IMR-90 (cell line): ENCODE measurements around the gene FAM184A. TPM values are rescaled to one million over a fixed set of nuclear protein-coding genes. Genes with fewer than 3 reads are reported as not detected.

Experiments
- ATAC-seq: fragments of 200-7000 bp; cut with Tn5 transposase; 2 replicates; pipeline ENCODE4 v1.9.1; 2020; ENCODE audit warnings: low read depth, mild to moderate bottlenecking, moderate library complexity
- BruUV-seq: library from RNA; stranded (reverse); fragments of 400-500 nt; replicated peaks from 2 replicates; lab custom pipeline; 2021; lab: Mats Ljungman, UMichigan
- CTCF ChIA-PET: fragments of 300-600 bp; formaldehyde crosslinking; extraction: SDS; loops from one replicate; lab custom pipeline; 2021; ENCODE audit warnings: antibody characterized with exemption; lab: Yijun Ruan, JAX
- POLR2A ChIA-PET: fragments of 300-600 bp; sonication (Branson Sonifier 250); formaldehyde crosslinking; loops from one replicate; lab custom pipeline; 2022; ENCODE audit warnings: antibody characterized with exemption; ENCODE audit not compliant: unreplicated experiment; lab: Charles Lee
- DNase-seq: peaks from one replicate; pipeline ENCODE4 v3.0.0; 2013
- H2AFZ ChIP-seq: replicated peaks from 2 replicates; pipeline ENCODE3; 2013; ENCODE audit warnings: low read length, mild to moderate bottlenecking; ENCODE audit not compliant: poor library complexity
- H2AK5ac ChIP-seq: 2 replicates; pipeline ENCODE4 v1.6.1; 2013; ENCODE audit warnings: low read depth, low read length, inconsistent platforms
- H2AK9ac ChIP-seq: replicated peaks from 2 replicates; pipeline ENCODE3; 2013; ENCODE audit warnings: mild to moderate bottlenecking, low read depth, low read length, moderate library complexity; ENCODE audit not compliant: poor library complexity
- H2BK120ac ChIP-seq: 2 replicates; pipeline ENCODE4 v1.6.1; 2013; ENCODE audit warnings: low read depth, low read length, inconsistent platforms
- H2BK15ac ChIP-seq: 3 replicates; pipeline ENCODE4 v1.6.1; 2013; ENCODE audit warnings: low read depth, low read length, inconsistent platforms
- H2BK20ac ChIP-seq: 2 replicates; pipeline ENCODE4 v1.6.1; 2013; ENCODE audit warnings: low read depth, mild to moderate bottlenecking, inconsistent platforms, low read length, moderate library complexity
- H2BK5ac ChIP-seq: 2 replicates; pipeline ENCODE4 v1.6.1; 2013; ENCODE audit warnings: mild to moderate bottlenecking, low read depth, low read length, inconsistent platforms; ENCODE audit not compliant: poor library complexity, severe bottlenecking
- H3K14ac ChIP-seq: replicated peaks from 2 replicates; pipeline ENCODE4 v1.6.1; 2013; ENCODE audit warnings: low read depth, low read length, inconsistent platforms
- H3K18ac ChIP-seq: 2 replicates; pipeline ENCODE4 v1.6.1; 2013; ENCODE audit warnings: low read depth, low read length, control low read depth
- H3K23ac ChIP-seq: 2 replicates; pipeline ENCODE4 v1.6.1; 2013; ENCODE audit warnings: low read depth, low read length, inconsistent platforms
- H3K27ac ChIP-seq: 2 replicates; pipeline ENCODE4 v1.5.1; 2013; ENCODE audit warnings: mild to moderate bottlenecking, control low read depth, low read length; ENCODE audit not compliant: insufficient read depth
- H3K27me3 ChIP-seq: 2 replicates; pipeline ENCODE4 v1.6.1; 2013; ENCODE audit warnings: low read length; ENCODE audit not compliant: control insufficient read depth, insufficient read depth
- H3K36me3 ChIP-seq: 2 replicates; pipeline ENCODE4 v1.6.1; 2013; ENCODE audit warnings: low read length, mixed read lengths; ENCODE audit not compliant: control insufficient read depth, insufficient read depth
- H3K4ac ChIP-seq: 2 replicates; pipeline ENCODE4 v1.6.1; 2013; ENCODE audit warnings: low read depth, low read length, inconsistent platforms
- H3K4me1 ChIP-seq: 2 replicates; pipeline ENCODE4 v1.6.1; 2013; ENCODE audit warnings: low read length, mixed read lengths; ENCODE audit not compliant: control insufficient read depth, insufficient read depth
- H3K4me2 ChIP-seq: 2 replicates; pipeline ENCODE4 v1.6.1; 2013; ENCODE audit warnings: low read depth, mild to moderate bottlenecking, control low read depth, low read length, moderate library complexity
- H3K4me3 ChIP-seq: 2 replicates; pipeline ENCODE4 v1.5.1; 2013; ENCODE audit warnings: low read depth, mild to moderate bottlenecking, control low read depth, low read length, moderate library complexity; ENCODE audit not compliant: insufficient read depth
- H3K56ac ChIP-seq: 2 replicates; pipeline ENCODE4 v1.6.1; 2013; ENCODE audit warnings: low read length, inconsistent platforms; ENCODE audit not compliant: insufficient read depth; ENCODE audit errors: extremely low read depth
- H3K79me1 ChIP-seq, 2 experiments: 2 replicates each; pipeline ENCODE4 v1.6.1; 2013; ENCODE audit warnings: low read length in 2 of 2, inconsistent platforms in 1 of 2, low read depth in 1 of 2
- H3K9ac ChIP-seq: 2 replicates; pipeline ENCODE4 v1.6.1; 2013; ENCODE audit warnings: low read depth, low read length, control low read depth
- H3K9me1 ChIP-seq: 2 replicates; pipeline ENCODE4 v1.6.1; 2013; ENCODE audit warnings: low read length, inconsistent platforms; ENCODE audit not compliant: insufficient read depth
- H3K9me3 ChIP-seq: 2 replicates; pipeline ENCODE4 v1.6.1; 2013; ENCODE audit warnings: low read length; ENCODE audit not compliant: control insufficient read depth, insufficient read depth
- H4K20me1 ChIP-seq: 2 replicates; pipeline ENCODE4 v1.6.1; 2013; ENCODE audit warnings: low read length, inconsistent platforms; ENCODE audit not compliant: insufficient read depth
- H4K5ac ChIP-seq: 2 replicates; pipeline ENCODE4 v1.6.1; 2013; ENCODE audit warnings: mild to moderate bottlenecking, low read depth, low read length, control low read depth
- H4K8ac ChIP-seq, 2 experiments: 2 replicates each; pipeline ENCODE4 v1.6.1; 2013; ENCODE audit warnings: low read depth in 2 of 2, low read length in 2 of 2, control low read depth in 1 of 2, inconsistent platforms in 1 of 2
- H4K91ac ChIP-seq: 2 replicates; pipeline ENCODE4 v1.6.1; 2013; ENCODE audit warnings: low read depth, low read length, inconsistent platforms; ENCODE audit not compliant: insufficient read depth
- BHLHE40 ChIP-seq: fragments of 150-350 bp; IDR thresholded peaks from 2 replicates; pipeline ENCODE4 v1.6.1; 2016; ENCODE audit warnings: mild to moderate bottlenecking, low read depth, low read length
- MXI1 ChIP-seq: IDR thresholded peaks from 2 replicates; pipeline ENCODE4 v1.6.1; 2012; ENCODE audit warnings: low read depth, mild to moderate bottlenecking, low read length, moderate library complexity, borderline replicate concordance
- RCOR1 ChIP-seq: IDR thresholded peaks from 2 replicates; pipeline ENCODE4 v1.6.1; 2012; ENCODE audit warnings: mild to moderate bottlenecking, low read length, improper control_type of control experiment; ENCODE audit not compliant: insufficient replicate concordance
- RFX5 ChIP-seq: IDR thresholded peaks from 2 replicates; pipeline ENCODE4 v1.8.0; 2012; ENCODE audit warnings: low read depth, mild to moderate bottlenecking, low read length, moderate library complexity
- WGBS, 2 experiments: methylation state at CpG; one replicate each; pipeline versions ENCODE4 v1.1.5 to v1.1.7; 2013; ENCODE audit warnings: missing lambda C conversion rate in 2 of 2; ENCODE audit not compliant: insufficient read length in 1 of 2; ENCODE audit errors: extremely low coverage in 2 of 2; 5-methylcytosine and 5-hydroxymethylcytosine counted together
- dilution Hi-C: fragments of 300-500 bp; cut with HindIII; formaldehyde crosslinking; loops from one replicate; pipeline ENCODE4 v1.14.3; 2018; ENCODE audit warnings: low sequenced_read_pairs; ENCODE audit not compliant: unreplicated experiment
- in situ Hi-C: fragments of 300-500 bp; cut with MboI; formaldehyde crosslinking; loops from 3 replicates; pipeline ENCODE4 v1.14.3; 2019; ENCODE audit warnings: low sequenced_read_pairs, inconsistent platforms, mixed read lengths
- intact Hi-C: fragments of 100-400 bp; cut with micrococcal nuclease; formaldehyde crosslinking; loops from 2 replicates; pipeline ENCODE4 v1.10.0; 2022
- polyA plus RNA-seq, 3 experiments: library from polyadenylated mRNA; depleted of rRNA; stranded (reverse); fragments of >200 nt; gene quantifications; 2 replicates each; pipeline ENCODE4 v1.2.3, GENCODE V29; 2012; ENCODE audit warnings: low replicate concordance in 1 of 3
- total RNA-seq: library from RNA; depleted of rRNA; stranded (reverse); fragments of >200 nt; gene quantifications from 2 replicates; pipeline ENCODE4 v1.2.3, GENCODE V29; 2012
- TF ChIP-seq, protein P1 (sequence below): fragments of 150-350 bp; IDR thresholded peaks from 2 replicates; pipeline ENCODE4 v1.6.1; 2017; ENCODE audit warnings: mild to moderate bottlenecking, antibody characterized with exemption, low read length, low read depth
- TF ChIP-seq, protein P2 (sequence below): conservative IDR thresholded peaks from 2 replicates; pipeline ENCODE4 v1.5.1; 2012; ENCODE audit warnings: mild to moderate bottlenecking, low read depth, low read length, improper control_type of control experiment
- TF ChIP-seq, protein P3 (sequence below): fragments of 150-350 bp; IDR thresholded peaks from 2 replicates; pipeline ENCODE4 v1.6.1; 2016; ENCODE audit warnings: low read depth, mild to moderate bottlenecking, low read length, moderate library complexity, borderline replicate concordance

Gene FAM184A
- total and polyA plus RNA-seq, 2 of the 4 experiments (the other 2 are of a cell fraction): 0.03 TPM; not detected in 1

DNA sequence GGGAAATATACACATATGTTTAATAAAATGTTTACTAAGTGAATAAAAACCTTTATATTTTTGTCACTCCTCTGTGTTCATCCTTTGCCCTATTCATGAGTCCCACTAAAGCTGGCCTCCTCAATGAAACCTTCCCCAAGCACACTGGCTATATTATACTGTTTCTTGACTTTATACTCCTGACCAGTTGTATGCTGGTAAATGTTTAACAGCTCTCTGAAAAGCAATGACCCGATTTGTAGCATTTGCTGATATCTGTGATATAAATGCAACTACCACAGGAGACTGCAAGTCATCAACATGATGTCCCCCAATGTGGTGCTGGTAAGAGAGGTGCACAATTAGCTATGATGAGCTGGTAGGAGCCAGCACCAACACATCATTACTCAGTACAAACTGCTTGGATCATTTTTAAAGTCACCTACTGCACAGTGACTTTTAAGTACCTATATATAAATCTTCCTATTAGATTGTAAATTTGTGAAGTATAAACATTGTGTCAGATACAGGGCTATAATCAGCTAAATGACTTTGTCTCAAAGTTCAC lies 78.9 kb downstream of the FAM184A start:
- H3K23ac ChIP-seq: no peak overlapping the region
- no peak overlapping the region for H2AFZ ChIP-seq
- H3K4ac ChIP-seq: no peak overlapping the region
- DNase-seq (no peak), ATAC-seq (no peak)
- no peak overlapping the region for H3K4me2 ChIP-seq
- TF ChIP-seq, protein P1, sequence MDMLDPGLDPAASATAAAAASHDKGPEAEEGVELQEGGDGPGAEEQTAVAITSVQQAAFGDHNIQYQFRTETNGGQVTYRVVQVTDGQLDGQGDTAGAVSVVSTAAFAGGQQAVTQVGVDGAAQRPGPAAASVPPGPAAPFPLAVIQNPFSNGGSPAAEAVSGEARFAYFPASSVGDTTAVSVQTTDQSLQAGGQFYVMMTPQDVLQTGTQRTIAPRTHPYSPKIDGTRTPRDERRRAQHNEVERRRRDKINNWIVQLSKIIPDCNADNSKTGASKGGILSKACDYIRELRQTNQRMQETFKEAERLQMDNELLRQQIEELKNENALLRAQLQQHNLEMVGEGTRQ: no peak
- TF ChIP-seq MXI1 (no peak), RFX5 (no peak), RCOR1 (no peak), BHLHE40 (no peak)
- TF ChIP-seq, protein P2, sequence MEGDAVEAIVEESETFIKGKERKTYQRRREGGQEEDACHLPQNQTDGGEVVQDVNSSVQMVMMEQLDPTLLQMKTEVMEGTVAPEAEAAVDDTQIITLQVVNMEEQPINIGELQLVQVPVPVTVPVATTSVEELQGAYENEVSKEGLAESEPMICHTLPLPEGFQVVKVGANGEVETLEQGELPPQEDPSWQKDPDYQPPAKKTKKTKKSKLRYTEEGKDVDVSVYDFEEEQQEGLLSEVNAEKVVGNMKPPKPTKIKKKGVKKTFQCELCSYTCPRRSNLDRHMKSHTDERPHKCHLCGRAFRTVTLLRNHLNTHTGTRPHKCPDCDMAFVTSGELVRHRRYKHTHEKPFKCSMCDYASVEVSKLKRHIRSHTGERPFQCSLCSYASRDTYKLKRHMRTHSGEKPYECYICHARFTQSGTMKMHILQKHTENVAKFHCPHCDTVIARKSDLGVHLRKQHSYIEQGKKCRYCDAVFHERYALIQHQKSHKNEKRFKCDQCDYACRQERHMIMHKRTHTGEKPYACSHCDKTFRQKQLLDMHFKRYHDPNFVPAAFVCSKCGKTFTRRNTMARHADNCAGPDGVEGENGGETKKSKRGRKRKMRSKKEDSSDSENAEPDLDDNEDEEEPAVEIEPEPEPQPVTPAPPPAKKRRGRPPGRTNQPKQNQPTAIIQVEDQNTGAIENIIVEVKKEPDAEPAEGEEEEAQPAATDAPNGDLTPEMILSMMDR: no peak
- TF ChIP-seq, protein P3, sequence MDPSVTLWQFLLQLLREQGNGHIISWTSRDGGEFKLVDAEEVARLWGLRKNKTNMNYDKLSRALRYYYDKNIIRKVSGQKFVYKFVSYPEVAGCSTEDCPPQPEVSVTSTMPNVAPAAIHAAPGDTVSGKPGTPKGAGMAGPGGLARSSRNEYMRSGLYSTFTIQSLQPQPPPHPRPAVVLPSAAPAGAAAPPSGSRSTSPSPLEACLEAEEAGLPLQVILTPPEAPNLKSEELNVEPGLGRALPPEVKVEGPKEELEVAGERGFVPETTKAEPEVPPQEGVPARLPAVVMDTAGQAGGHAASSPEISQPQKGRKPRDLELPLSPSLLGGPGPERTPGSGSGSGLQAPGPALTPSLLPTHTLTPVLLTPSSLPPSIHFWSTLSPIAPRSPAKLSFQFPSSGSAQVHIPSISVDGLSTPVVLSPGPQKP: no peak
- H4K8ac ChIP-seq: no peak overlapping the region
- no peaks in the 10 kb centered on the region for H3K4me1 ChIP-seq
- no peak overlapping the region for H2AK9ac ChIP-seq
- no peaks in the 10 kb centered on the region for H4K20me1 ChIP-seq
- no peak overlapping the region for H2BK120ac ChIP-seq
- no peak overlapping the region for H2BK15ac ChIP-seq
- peaks cover 2% of the 10 kb centered on the region for H3K27me3 ChIP-seq
- H3K79me1 ChIP-seq: no peaks in the 10 kb centered on the region
- no peak overlapping the region for H2AK5ac ChIP-seq
- H3K9me3 ChIP-seq: no peaks in the 10 kb centered on the region
- H3K9ac ChIP-seq: no peak overlapping the region
- WGBS, 2 experiments: no CpG with 5 or more reads among the region's 1 CpG
- no peak overlapping the region for H3K56ac ChIP-seq
- H4K5ac ChIP-seq: no peak overlapping the region
- H2BK5ac ChIP-seq: no peak overlapping the region
- H2BK20ac ChIP-seq: no peak overlapping the region
- H4K91ac ChIP-seq: no peak overlapping the region
- no peak overlapping the region for H3K18ac ChIP-seq
- no TSS peak for BruUV-seq
- intact Hi-C loops: no loop called here
- ChIA-PET POLR2A (no interaction called here), CTCF (no interaction called here)
- no peak overlapping the region for H3K4me3 ChIP-seq
- H3K36me3 ChIP-seq: no peaks in the 10 kb centered on the region
- in situ Hi-C loops: no loop called here
- H3K14ac ChIP-seq: no peak overlapping the region
- dilution Hi-C loops: no loop called here
- H3K27ac ChIP-seq: no peak overlapping the region
- H3K9me1 ChIP-seq: no peaks in the 10 kb centered on the region
